Measurements from ENCODE around the gene FHIT.
"Not testable (repeated sequence)": the region's sequence is repeated elsewhere in the genome, so short reads cannot be mapped to it uniquely, and the experiment has no call there.

Gene FHIT

DNA sequence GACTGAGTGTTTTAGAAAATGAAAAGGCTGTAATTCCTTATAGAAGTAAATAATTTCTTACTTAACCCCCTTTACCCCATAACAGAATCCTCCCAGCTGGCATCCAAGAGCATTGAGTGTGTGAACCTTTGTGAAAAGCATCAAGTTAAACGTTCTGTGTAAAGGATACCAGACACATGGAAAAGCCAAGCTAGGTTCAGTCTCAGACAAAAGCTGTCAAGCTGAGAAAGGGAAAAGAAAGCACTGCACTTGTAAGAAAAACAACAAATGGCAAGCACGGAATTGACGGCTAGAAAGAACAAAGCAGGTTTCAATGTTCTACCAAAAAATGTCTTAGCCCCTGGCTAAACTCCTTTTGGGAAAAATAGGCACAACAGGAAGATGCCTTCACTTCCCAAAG, 176.5 kb downstream of the FHIT start:
- TF ChIP-seq, protein P1, sequence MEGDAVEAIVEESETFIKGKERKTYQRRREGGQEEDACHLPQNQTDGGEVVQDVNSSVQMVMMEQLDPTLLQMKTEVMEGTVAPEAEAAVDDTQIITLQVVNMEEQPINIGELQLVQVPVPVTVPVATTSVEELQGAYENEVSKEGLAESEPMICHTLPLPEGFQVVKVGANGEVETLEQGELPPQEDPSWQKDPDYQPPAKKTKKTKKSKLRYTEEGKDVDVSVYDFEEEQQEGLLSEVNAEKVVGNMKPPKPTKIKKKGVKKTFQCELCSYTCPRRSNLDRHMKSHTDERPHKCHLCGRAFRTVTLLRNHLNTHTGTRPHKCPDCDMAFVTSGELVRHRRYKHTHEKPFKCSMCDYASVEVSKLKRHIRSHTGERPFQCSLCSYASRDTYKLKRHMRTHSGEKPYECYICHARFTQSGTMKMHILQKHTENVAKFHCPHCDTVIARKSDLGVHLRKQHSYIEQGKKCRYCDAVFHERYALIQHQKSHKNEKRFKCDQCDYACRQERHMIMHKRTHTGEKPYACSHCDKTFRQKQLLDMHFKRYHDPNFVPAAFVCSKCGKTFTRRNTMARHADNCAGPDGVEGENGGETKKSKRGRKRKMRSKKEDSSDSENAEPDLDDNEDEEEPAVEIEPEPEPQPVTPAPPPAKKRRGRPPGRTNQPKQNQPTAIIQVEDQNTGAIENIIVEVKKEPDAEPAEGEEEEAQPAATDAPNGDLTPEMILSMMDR (conservative IDR thresholded peaks at IDR 0.05; ENCODE audit: low read depth, low read length): no peak
- DNase-seq (ENCODE audit: low read depth): no peak
- H3K4me3 ChIP-seq (ENCODE audit: low read depth, low read length): no peak overlapping the region

DNA sequence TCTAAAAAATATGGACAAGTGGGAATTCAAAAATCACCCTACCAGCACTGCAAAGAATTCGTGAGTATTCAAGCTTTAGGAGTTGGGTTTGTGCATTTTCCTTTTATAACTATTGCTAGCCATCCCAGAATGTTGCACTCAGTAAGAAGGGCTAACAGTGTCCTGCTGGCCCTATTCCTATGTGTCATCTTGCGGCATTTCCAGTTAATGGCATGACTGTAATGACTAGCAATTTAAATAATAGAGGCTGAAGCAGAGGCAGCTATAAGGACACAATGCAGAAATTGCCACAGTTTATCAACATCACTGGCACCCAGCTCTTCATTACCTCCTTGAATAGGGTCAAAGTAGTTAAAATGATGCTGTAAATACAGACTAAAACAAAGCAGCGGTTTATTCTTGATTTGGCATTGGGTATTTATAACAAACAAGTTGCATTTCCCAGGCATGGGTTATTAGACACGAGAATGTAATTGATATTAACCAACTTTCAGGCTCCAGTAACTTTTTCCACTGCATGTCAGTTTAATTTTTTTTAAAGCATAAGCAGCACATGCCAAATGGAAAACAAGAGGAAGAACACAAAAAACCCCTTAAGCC, 177.6 kb downstream of the FHIT start:
- TF ChIP-seq, protein P1 (conservative IDR thresholded peaks at IDR 0.05; ENCODE audit: low read depth, low read length): no peak
- no peak for DNase-seq (ENCODE audit: low read depth)
- no peak overlapping the region for H3K4me3 ChIP-seq (ENCODE audit: low read depth, low read length)

DNA sequence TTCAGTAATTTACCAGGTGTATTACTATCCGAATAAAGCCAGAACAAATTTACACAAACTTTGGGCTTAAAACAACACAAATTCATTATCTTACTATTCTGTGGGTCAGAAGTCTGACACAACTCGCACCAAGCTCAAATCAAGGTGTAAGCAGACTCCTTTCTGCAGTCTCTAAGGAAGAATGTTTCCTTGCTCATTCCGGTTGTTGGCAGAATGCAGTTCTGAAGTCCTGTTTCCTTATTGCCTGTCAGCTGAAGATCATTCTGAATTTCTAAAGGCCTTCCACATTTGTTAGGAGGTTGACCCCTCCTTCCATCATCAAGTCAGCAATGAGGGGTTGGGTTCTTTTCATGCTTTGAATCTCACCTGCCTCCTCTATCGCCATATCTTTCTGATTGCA, 183.2 kb downstream of the FHIT start:
- TF ChIP-seq, protein P1 (conservative IDR thresholded peaks at IDR 0.05; ENCODE audit: low read depth, low read length): no peak
- DNase-seq (ENCODE audit: low read depth): no peak
- no peak overlapping the region for H3K4me3 ChIP-seq (ENCODE audit: low read depth, low read length)

DNA sequence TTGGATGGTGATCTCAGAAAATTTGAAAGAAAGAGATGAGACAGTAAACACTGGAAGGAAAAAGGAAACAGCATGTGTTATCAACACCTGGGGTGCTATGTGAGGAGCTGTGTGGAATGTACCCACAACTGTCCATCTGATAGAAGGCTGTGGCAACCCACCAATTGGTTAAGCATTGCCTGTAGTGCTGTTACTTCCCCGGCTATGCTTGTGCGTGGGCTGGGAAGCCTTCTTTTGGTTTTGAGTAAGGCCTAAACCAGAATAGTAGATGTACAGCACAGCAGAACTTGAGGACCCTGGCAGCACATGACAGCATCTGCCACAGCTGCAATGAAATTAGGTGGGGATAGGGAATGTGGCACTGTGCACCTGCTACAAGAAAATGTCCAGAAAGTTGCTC, 184.5 kb downstream of the FHIT start:
- TF ChIP-seq, protein P1 (conservative IDR thresholded peaks at IDR 0.05; ENCODE audit: low read depth, low read length): no peak
- no peak for DNase-seq (ENCODE audit: low read depth)
- H3K4me3 ChIP-seq (ENCODE audit: low read depth, low read length): no peak overlapping the region

DNA sequence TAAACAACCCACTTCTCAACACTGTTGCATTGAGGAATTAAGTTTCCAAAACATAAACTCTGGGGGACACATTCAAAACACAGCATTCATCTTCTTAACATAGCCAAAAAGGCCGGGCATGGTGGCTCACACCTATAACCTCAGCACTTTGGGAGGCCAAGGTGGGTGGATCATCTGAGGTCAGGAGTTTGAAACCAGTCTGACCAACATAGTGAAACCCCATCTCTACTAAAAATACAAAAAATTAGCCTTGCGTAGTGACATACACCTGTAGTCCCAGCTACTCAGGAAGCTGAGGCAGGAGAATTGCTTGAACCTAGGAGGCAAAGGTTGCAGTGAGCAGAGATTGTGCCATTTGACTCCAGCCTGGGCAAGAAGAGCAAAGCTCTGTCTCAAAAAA, 185.0 kb downstream of the FHIT start:
- not testable (repeated sequence) for H3K4me3 ChIP-seq (ENCODE audit: low read depth, low read length); DNase-seq (ENCODE audit: low read depth)

DNA sequence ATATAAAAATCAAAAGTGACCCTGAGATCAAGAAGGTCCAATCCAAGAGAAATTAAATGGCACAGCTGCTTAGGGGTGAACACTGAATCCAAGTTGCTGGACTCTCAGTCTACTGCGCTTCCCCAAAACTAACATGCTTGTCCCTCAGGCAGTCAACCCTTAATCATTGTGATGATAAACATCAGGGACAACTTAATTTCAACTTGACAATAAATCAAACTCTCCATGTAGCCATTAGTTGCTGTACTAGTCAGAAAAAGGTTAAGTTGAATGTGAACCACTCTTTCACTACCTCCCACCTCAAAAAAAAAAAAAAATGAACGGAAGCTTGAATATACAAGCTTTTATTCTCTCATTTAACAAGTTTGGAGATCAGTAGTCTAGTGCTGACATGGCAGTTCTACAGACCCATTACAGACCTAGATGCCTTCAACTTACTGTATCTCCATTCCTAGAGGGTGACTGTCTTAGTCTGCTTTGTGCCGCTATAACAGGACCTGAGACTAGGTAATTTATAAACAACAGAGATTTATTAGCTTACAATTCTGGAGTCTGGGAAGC, 185.7 kb downstream of the FHIT start:
- TF ChIP-seq, protein P1 (conservative IDR thresholded peaks at IDR 0.05; ENCODE audit: low read depth, low read length): no peak
- no peak for DNase-seq (ENCODE audit: low read depth)
- H3K4me3 ChIP-seq (ENCODE audit: low read depth, low read length): no peak overlapping the region

DNA sequence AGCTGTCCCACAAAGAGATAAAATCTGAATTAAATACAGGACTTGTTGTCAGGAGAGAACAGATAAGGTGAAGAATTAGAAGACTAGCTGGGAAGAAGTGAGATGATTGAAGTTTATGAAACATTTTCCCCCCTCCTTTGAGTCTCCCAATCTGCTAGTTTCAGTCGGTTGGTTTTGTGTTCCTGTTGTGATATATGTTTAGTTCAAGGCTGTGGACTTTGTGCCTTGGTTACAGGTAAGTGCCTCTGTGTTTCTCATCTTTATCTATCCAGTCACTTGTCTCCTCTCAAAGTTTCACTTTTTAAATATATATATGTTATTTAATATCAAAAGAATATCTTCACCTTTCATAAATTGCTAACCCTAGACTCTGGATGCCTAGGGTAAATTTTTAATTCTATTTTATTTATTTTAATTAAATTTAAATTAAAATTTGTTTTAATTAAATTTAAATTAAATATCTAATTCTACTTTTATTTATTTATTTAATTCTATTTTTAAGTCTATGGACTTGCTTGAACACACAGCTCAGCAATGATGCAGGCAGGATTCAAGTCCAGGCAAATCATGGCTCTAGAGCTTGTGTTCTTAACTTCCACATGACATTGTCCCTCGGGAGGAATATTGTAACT, 190.0 kb downstream of the FHIT start:
- no peak overlapping the region for H3K4me3 ChIP-seq (ENCODE audit: low read depth, low read length)
- no peak for DNase-seq (ENCODE audit: low read depth)
- TF ChIP-seq, protein P1 (conservative IDR thresholded peaks at IDR 0.05; ENCODE audit: low read depth, low read length): no peak
